Measurements from ENCODE around the gene GNPAT. TPM values are rescaled to one million over a fixed set of nuclear protein-coding genes. Genes with fewer than 3 reads are reported as not detected.
A peak's percentile ranks its signal among the peaks of the same experiment; 100 is the strongest.

The GNPAT gene
- total RNA-seq, 1 experiment from 2014 or later: 40.5 TPM

- POLR2A ChIA-PET (ENCODE audit: unreplicated experiment): interaction anchor here (0.6 kb wide), 1 partner anchor 195 kb away, joined by 3 read pairs; no protein-coding TSS in a partner anchor
- H3K9me3 ChIP-seq (ENCODE audit: low read length): no peaks in the 10 kb centered on the region
- H3K27ac ChIP-seq (ENCODE audit: low read length): no peak overlapping the region
- no peaks in the 10 kb centered on the region for H3K79me2 ChIP-seq (ENCODE audit: low read length)
- no peaks in the 10 kb centered on the region for H4K20me1 ChIP-seq (ENCODE audit: low read length)
- H3K4me2 ChIP-seq (ENCODE audit: low read length): no peak overlapping the region
- H3K27me3 ChIP-seq (ENCODE audit: low read length): no peaks in the 10 kb centered on the region
- BruUV-seq (replicated peaks): no TSS peak
- TF ChIP-seq CTCF (conservative IDR thresholded peaks at IDR 0.05; ENCODE audit: low read depth, low read length) (no peak), EZH2 (IDR thresholded peaks at IDR 0.05; ENCODE audit: low read length, unreplicated experiment) (no peak), EZH2phosphoT487 (IDR thresholded peaks at IDR 0.05; ENCODE audit: borderline replicate concordance, low read length) (no peak)
- CTCF ChIA-PET: no interaction called here
- H3K4me3 ChIP-seq (ENCODE audit: low read length): no peak overlapping the region
- no peak overlapping the region for H3K9ac ChIP-seq (ENCODE audit: low read length)
- H2AFZ ChIP-seq (ENCODE audit: low read length): no peak overlapping the region
- DNase-seq: no peak
- no peaks in the 10 kb centered on the region for H3K4me1 ChIP-seq (ENCODE audit: insufficient read depth, low read length)
- intact Hi-C loops (cut with micrococcal nuclease): no loop called here
- H3K36me3 ChIP-seq (ENCODE audit: low read depth, low read length): no peaks in the 10 kb centered on the region
- no peak for ATAC-seq
- H3K9me2 ChIP-seq (replicated peaks; ENCODE audit: low read length): no peaks in the 10 kb centered on the region
- H3F3A ChIP-seq (ENCODE audit: low read length, unreplicated experiment): no peaks in the 10 kb centered on the region
Measured at GRCh38 chr1:231313661-231314060, 72.6 kb downstream of the GNPAT start.

DNA sequence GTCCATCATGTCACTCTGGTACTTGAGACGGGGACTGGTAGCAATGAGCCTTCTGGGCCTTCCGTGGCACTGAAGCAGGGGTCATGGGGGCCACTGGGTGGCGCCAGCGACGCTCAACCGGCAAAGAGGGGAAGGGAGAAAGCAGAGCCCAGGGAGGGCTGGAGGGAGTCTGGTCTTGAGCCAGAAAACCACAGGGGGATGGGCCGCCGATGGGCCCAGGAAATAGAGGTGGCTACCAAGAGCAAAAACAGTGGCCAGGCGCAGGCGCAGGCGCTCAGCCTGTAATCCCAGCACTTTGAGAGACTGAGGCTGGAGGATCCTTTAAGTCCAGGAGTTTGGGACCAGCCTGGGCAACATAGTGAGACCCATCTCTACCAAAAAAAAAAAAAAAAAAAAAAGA, 74.9 kb downstream of the GNPAT start:
- H3K27me3 ChIP-seq (ENCODE audit: low read length): no peaks in the 10 kb centered on the region
- intact Hi-C loops (cut with micrococcal nuclease): no loop called here
- DNase-seq (peak; percentile 68), ATAC-seq (peak; percentile 86)
- H3K9me2 ChIP-seq (replicated peaks; ENCODE audit: low read length): no peaks in the 10 kb centered on the region
- no peak overlapping the region for H2AFZ ChIP-seq (ENCODE audit: low read length)
- H3F3A ChIP-seq (ENCODE audit: low read length, unreplicated experiment): no peaks in the 10 kb centered on the region
- no peaks in the 10 kb centered on the region for H3K79me2 ChIP-seq (ENCODE audit: low read length)
- no peak overlapping the region for H3K4me2 ChIP-seq (ENCODE audit: low read length)
- no peaks in the 10 kb centered on the region for H3K9me3 ChIP-seq (ENCODE audit: low read length)
- no peaks in the 10 kb centered on the region for H3K4me1 ChIP-seq (ENCODE audit: insufficient read depth, low read length)
- ChIA-PET POLR2A (ENCODE audit: unreplicated experiment) (no interaction called here), CTCF (no interaction called here)
- no peak overlapping the region for H3K27ac ChIP-seq (ENCODE audit: low read length)
- H3K4me3 ChIP-seq (ENCODE audit: low read length): no peak overlapping the region
- no peaks in the 10 kb centered on the region for H3K36me3 ChIP-seq (ENCODE audit: low read depth, low read length)
- TF ChIP-seq CTCF (conservative IDR thresholded peaks at IDR 0.05; ENCODE audit: low read depth, low read length): peak; percentile 89
- TF ChIP-seq EZH2phosphoT487 (IDR thresholded peaks at IDR 0.05; ENCODE audit: borderline replicate concordance, low read length): no peak
- BruUV-seq (replicated peaks): no TSS peak
- H4K20me1 ChIP-seq (ENCODE audit: low read length): no peaks in the 10 kb centered on the region
- no peak overlapping the region for H3K9ac ChIP-seq (ENCODE audit: low read length)

DNA sequence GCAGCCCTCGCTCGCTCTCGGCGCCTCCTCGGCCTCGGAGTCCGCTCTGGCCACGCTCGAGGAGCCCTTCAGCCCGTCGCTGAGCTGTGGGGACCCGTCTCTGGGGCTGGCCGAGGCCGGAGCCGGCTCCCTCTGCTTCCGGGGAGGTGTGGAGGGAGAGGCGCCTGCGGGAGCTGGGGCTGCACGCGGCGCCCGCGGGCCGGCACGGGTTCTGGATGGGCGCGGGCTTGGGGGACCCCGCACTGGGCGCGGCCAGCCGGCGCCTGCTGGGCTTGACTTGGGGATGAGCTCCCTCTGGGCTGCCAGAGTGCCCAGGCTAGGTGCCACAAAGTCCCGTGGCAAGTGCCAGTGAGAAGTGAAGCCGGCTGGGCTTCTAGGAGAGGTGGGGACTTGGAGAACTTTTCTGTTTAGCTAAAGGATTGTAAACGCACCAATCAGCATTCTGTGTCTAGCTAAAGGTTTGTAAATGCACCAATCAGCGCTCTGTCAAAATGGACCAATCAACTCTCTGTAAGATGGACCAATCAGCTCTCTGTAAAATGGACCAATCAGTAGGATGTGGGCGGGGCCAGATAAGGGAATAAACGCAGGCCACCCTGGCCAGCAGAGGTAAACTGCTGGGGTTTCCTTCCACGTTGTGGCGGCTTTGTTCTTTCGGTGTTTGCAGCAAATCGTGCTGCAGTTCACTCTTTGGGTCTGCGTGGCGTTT, 76.4 kb downstream of the GNPAT start:
- Histone ChIP-seq H3K79me2 (ENCODE audit: low read length) (no peaks in the 10 kb centered on the region), H3K4me3 (ENCODE audit: low read length) (no peak overlapping the region), H3K27ac (ENCODE audit: low read length) (no peak overlapping the region), H3K4me1 (ENCODE audit: insufficient read depth, low read length) (no peaks in the 10 kb centered on the region), H3K27me3 (ENCODE audit: low read length) (no peaks in the 10 kb centered on the region), H3K9ac (ENCODE audit: low read length) (no peak overlapping the region), H3K9me3 (ENCODE audit: low read length) (no peaks in the 10 kb centered on the region), H3K36me3 (ENCODE audit: low read depth, low read length) (no peaks in the 10 kb centered on the region), H2AFZ (ENCODE audit: low read length) (no peak overlapping the region), H3F3A (ENCODE audit: low read length, unreplicated experiment) (no peaks in the 10 kb centered on the region), H3K9me2 (replicated peaks; ENCODE audit: low read length) (no peaks in the 10 kb centered on the region), H3K4me2 (ENCODE audit: low read length) (no peak overlapping the region), H4K20me1 (ENCODE audit: low read length) (no peaks in the 10 kb centered on the region)
- intact Hi-C loops (cut with micrococcal nuclease): no loop called here
- TF ChIP-seq CTCF (conservative IDR thresholded peaks at IDR 0.05; ENCODE audit: low read depth, low read length): no peak
- TF ChIP-seq EZH2phosphoT487 (IDR thresholded peaks at IDR 0.05; ENCODE audit: borderline replicate concordance, low read length): no peak
- TF ChIP-seq EZH2 (IDR thresholded peaks at IDR 0.05; ENCODE audit: low read length, unreplicated experiment): no peak
- no TSS peak for BruUV-seq (replicated peaks)
- ChIA-PET POLR2A (ENCODE audit: unreplicated experiment) (no interaction called here), CTCF (no interaction called here)
- ATAC-seq (no peak), DNase-seq (no peak)
